ENCODE data around the gene ARHGAP27.

DNA sequence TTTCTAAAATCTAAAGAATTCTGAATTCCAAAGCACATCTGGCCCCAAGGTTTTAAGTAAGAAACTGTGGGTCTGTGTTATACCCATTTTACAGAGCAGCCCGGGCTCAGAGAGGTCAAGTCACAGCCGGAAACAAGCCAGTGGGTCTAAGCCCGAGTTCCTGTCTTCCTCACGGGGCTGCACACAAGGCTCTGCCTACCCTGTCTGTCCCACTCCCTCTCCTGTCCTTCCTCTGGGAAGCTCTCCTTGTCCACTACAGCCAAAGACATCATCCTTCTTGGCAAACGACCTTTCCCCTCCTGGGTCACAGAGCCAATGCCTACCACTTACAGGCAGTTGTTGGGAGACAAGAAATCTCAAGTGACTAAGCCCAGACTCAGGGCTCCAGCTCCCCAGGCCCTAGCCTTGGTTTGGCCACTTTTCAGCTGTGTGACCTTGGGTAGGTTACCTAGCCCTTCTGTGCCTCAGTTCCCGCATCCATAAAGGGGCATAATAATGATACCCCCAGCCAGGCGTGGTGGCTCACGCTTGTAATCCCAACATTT, 60.3 kb downstream of the ARHGAP27 start:
- TF ChIP-seq EZH2 (IDR thresholded peaks at IDR 0.05; ENCODE audit: insufficient read depth, poor library complexity, severe bottlenecking) (no peak), EZH2phosphoT487 (IDR thresholded peaks at IDR 0.05; ENCODE audit: insufficient read depth, low read depth) (no peak)

Measured in GM23248 (cell line).